Breast epithelium (tissue), 4 donors: ENCODE data around the gene DHDH. TPM values are rescaled to one million over a fixed set of nuclear protein-coding genes. Genes with fewer than 3 reads are reported as not detected.

Experiments used
- DNase-seq, 2 donors: peaks; one replicate each; pipeline ENCODE4 v3.0.0-alpha.2; 2019; ENCODE audit warnings: low spot score in 2 of 2
- H3K27ac ChIP-seq, 2 donors: fragments of 200-600 bp; sonication (generic) in 1 of 2; one replicate each; pipeline ENCODE4 v1.5.1; 2016 to 2019; ENCODE audit warnings: mild to moderate bottlenecking in 1 of 2
- H3K27me3 ChIP-seq, 2 donors: fragments of 200-600 bp; sonication (generic) in 1 of 2; one replicate each; pipeline versions ENCODE4 v1.5.1 to v1.6.0; 2017 to 2019; ENCODE audit warnings: control low read depth in 1 of 2, mild to moderate bottlenecking in 1 of 2
- H3K36me3 ChIP-seq: fragments of 200-600 bp; one replicate; pipeline ENCODE4 v1.5.1; 2019
- H3K4me1 ChIP-seq, 2 donors: fragments of 200-600 bp; sonication (generic); one replicate each; pipeline ENCODE4 v1.5.1; 2016 to 2019; ENCODE audit warnings: control low read depth in 1 of 2
- H3K4me3 ChIP-seq, 3 donors: fragments of 200-600 bp; sonication (generic); 1 replicate in 2 of 3; 2 replicates in 1 of 3; pipeline ENCODE4 v1.5.1; 2016 to 2019; ENCODE audit warnings: mild to moderate bottlenecking in 3 of 3, moderate library complexity in 2 of 3
- H3K9me3 ChIP-seq, 2 donors: fragments of 200-600 bp; sonication (generic) in 1 of 2; one replicate each; pipeline ENCODE4 v1.5.1; 2016 to 2019; ENCODE audit warnings: control low read depth in 1 of 2
- CTCF ChIP-seq, 3 donors: fragments of 450-650 bp; IDR thresholded peaks; one replicate each; pipeline ENCODE4 v1.5.1; 2016 to 2017; ENCODE audit warnings: antibody characterized with exemption in 3 of 3, mild to moderate bottlenecking in 3 of 3, moderate library complexity in 3 of 3
- POLR2A ChIP-seq: fragments of 450-650 bp; IDR thresholded peaks from one replicate; pipeline ENCODE4 v1.6.1; 2016; ENCODE audit warnings: antibody characterized with exemption, mild to moderate bottlenecking, moderate library complexity
- POLR2AphosphoS5 ChIP-seq, 3 donors: sonication (generic); formaldehyde crosslinking; IDR thresholded peaks; one replicate each; pipeline ENCODE4 v1.6.1; 2017; ENCODE audit warnings: antibody characterized with exemption in 3 of 3
- intact Hi-C: fragments of 100-400 bp; cut with DNase I; formaldehyde crosslinking; loops from one replicate; pipeline ENCODE4 v1.15.1; 2023; ENCODE audit warnings: low total_unique reads
- total RNA-seq, 3 donors: library from RNA; depleted of rRNA; stranded (reverse); fragments of >200 nt; gene quantifications; one replicate each; pipeline ENCODE4 v1.1.0, GENCODE V29; 2016

DHDH gene
- total RNA-seq, 3 donors from 2014 or later = 0.96 to 1.3 TPM; not detected in 1

GRCh38 chr19:48910803-48911202 lies 22.7 kb upstream of the DHDH start:
- intact Hi-C loops = no loop called here
- H3K4me3 ChIP-seq = no peak overlapping the region

GRCh38 chr19:48913114-48913889 lies 20.2 kb upstream of the DHDH start:
- DNase-seq = no peak
- intact Hi-C loops = no loop called here
- H3K4me3 ChIP-seq = no peak overlapping the region
- no peaks in the 10 kb centered on the region for H3K4me1 ChIP-seq
- H3K27ac ChIP-seq = no peak overlapping the region
- no peaks in the 10 kb centered on the region for H3K27me3 ChIP-seq
- H3K36me3 ChIP-seq = no peaks in the 10 kb centered on the region
- TF ChIP-seq POLR2AphosphoS5 (IDR thresholded peaks at IDR 0.05) (no peak), POLR2A (no peak), CTCF (IDR thresholded peaks at IDR 0.05) (no peak)
- H3K9me3 ChIP-seq = no peaks in the 10 kb centered on the region

More at GRCh38 chr19:48910803-48911202, 22.7 kb upstream of the DHDH start:
- no peaks in the 10 kb centered on the region for H3K9me3 ChIP-seq
- no peaks in the 10 kb centered on the region for H3K4me1 ChIP-seq
- TF ChIP-seq POLR2AphosphoS5 (IDR thresholded peaks at IDR 0.05) = no peak
- no peak for TF ChIP-seq CTCF (IDR thresholded peaks at IDR 0.05)
- TF ChIP-seq POLR2A = no peak
- no peaks in the 10 kb centered on the region for H3K36me3 ChIP-seq
- no peak overlapping the region for H3K27ac ChIP-seq
- no peak for DNase-seq
- no peaks in the 10 kb centered on the region for H3K27me3 ChIP-seq

GRCh38 chr19:48914181-48914580 lies 19.3 kb upstream of the DHDH start:
- H3K9me3 ChIP-seq = no peaks in the 10 kb centered on the region
- H3K36me3 ChIP-seq = no peaks in the 10 kb centered on the region
- TF ChIP-seq CTCF (IDR thresholded peaks at IDR 0.05) (no peak), POLR2A (no peak), POLR2AphosphoS5 (IDR thresholded peaks at IDR 0.05) (no peak)
- no peaks in the 10 kb centered on the region for H3K4me1 ChIP-seq
- no peaks in the 10 kb centered on the region for H3K27me3 ChIP-seq
- intact Hi-C loops = no loop called here
- no peak overlapping the region for H3K4me3 ChIP-seq
- no peak for DNase-seq
- no peak overlapping the region for H3K27ac ChIP-seq

DNA sequence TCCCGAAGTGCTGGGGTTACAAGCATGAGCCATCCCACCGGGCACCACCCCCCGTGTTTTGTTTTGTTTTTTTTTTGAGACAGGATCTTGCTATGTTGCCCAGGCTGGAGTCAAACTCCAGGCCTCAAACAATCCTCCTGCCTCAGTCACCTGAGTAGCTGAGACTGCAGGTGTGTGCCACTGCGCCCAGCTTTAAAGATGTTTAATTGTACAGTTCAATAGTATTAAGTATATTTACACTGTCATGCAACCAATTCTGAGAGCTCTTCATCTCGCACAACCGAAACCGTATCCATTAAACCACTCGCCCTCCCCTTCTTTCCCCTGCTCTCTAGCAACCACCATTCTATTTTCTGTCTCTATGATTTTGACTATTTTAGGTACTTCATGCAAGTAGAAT lies 17.7 kb upstream of the DHDH start:
- DNase-seq = no peak
- TF ChIP-seq POLR2A = no peak
- no peak for TF ChIP-seq POLR2AphosphoS5 (IDR thresholded peaks at IDR 0.05)
- TF ChIP-seq CTCF (IDR thresholded peaks at IDR 0.05) = no peak

DNA sequence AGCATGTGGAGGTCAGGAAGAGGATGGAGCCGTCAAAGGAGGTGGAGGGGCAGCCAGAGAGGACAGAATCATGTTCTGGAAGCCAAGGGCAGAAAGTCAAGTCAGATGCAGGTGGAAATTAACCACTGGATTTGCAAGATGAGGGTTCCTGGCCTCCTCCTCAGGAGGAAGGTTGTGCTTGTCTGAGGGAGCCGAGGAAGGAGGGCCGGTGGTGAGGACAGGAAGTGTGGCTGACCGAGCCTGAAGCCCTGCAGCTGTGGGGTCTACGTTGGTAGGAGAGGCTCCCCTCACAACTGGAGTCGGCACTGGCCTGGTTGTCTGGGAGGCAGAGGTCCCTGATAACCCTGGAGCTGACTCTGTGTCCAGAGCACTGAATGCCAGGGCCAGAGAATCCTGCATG lies 15.4 kb upstream of the DHDH start:
- H3K4me3 ChIP-seq = no peak overlapping the region
- intact Hi-C loops = no loop called here
- H3K4me1 ChIP-seq = no peaks in the 10 kb centered on the region
- no peaks in the 10 kb centered on the region for H3K9me3 ChIP-seq
- no peak for TF ChIP-seq POLR2A
- TF ChIP-seq CTCF (IDR thresholded peaks at IDR 0.05) = no peak
- no peak for TF ChIP-seq POLR2AphosphoS5 (IDR thresholded peaks at IDR 0.05)
- no peak overlapping the region for H3K27ac ChIP-seq
- no peak for DNase-seq
- no peaks in the 10 kb centered on the region for H3K27me3 ChIP-seq
- no peaks in the 10 kb centered on the region for H3K36me3 ChIP-seq

More for the DNA sequence above, 17.7 kb upstream of the DHDH start:
- intact Hi-C loops = no loop called here
- no peak overlapping the region for H3K4me3 ChIP-seq
- H3K4me1 ChIP-seq = no peaks in the 10 kb centered on the region
- H3K9me3 ChIP-seq = no peaks in the 10 kb centered on the region
- no peaks in the 10 kb centered on the region for H3K36me3 ChIP-seq
- H3K27ac ChIP-seq = no peak overlapping the region
- no peaks in the 10 kb centered on the region for H3K27me3 ChIP-seq
